Panc1 (cell line): ENCODE measurements around the gene GGT6.

Experiments
- SIN3A ChIP-seq: IDR thresholded peaks from 2 replicates; pipeline ENCODE4 v1.6.1; 2012; ENCODE audit warnings: low read depth, mild to moderate bottlenecking, low read length, moderate library complexity, borderline replicate concordance; ENCODE audit not compliant: insufficient read depth
- TF ChIP-seq, protein P1 (sequence below): fragments of 450-650 bp; IDR thresholded peaks from 2 replicates; pipeline ENCODE4 v1.5.1; 2017; ENCODE audit warnings: mild to moderate bottlenecking

- TF ChIP-seq, protein P1, sequence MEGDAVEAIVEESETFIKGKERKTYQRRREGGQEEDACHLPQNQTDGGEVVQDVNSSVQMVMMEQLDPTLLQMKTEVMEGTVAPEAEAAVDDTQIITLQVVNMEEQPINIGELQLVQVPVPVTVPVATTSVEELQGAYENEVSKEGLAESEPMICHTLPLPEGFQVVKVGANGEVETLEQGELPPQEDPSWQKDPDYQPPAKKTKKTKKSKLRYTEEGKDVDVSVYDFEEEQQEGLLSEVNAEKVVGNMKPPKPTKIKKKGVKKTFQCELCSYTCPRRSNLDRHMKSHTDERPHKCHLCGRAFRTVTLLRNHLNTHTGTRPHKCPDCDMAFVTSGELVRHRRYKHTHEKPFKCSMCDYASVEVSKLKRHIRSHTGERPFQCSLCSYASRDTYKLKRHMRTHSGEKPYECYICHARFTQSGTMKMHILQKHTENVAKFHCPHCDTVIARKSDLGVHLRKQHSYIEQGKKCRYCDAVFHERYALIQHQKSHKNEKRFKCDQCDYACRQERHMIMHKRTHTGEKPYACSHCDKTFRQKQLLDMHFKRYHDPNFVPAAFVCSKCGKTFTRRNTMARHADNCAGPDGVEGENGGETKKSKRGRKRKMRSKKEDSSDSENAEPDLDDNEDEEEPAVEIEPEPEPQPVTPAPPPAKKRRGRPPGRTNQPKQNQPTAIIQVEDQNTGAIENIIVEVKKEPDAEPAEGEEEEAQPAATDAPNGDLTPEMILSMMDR: no peak
- no peak for TF ChIP-seq SIN3A
Measured at GRCh38 chr17:4610162-4610561, 49.8 kb upstream of the GGT6 start.
